ENCODE data around the gene GART.

GART gene

GRCh38 chr21:33461538-33462250, 80.2 kb downstream of the GART start:
- DNase-seq (ENCODE audit: low spot score): no peak

DNA sequence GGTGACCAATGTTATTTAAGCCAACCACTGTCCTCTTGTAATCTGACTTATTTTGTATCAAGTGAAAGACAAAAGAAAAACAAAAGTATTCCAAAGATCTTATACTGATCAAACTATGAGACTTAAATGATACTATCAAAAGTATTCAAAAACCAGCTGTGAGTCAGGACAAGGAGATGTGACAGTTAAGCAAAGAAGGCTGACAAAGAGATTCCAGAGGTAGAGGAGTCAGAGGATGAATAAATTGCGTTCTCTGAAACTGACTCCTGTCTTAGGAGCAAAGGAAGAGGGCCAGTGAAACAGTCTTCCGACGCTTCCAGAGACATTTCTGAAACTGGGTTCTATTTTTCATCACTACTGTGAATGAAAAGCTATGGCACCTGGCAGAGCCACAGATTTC, 83.1 kb downstream of the GART start:
- DNase-seq (ENCODE audit: low spot score): no peak

GRCh38 chr21:33455686-33456446, 86.1 kb downstream of the GART start:
- no peak for DNase-seq (ENCODE audit: low spot score)
